ENCODE results near the gene TMEM54. TPM values are rescaled to one million over a fixed set of nuclear protein-coding genes. Genes with fewer than 3 reads are reported as not detected.

Gene TMEM54
- total RNA-seq, 4 donors from 2014 or later, result 151 to 255 (median 178) TPM

- intact Hi-C loops (cut with DNase I), result no loop called here
- Histone ChIP-seq H3K9me3 (no peaks in the 10 kb centered on the region), H3K4me1 (peaks cover 10 to 35% (median 16%) of the 10 kb centered on the region in 3 donors), H3K36me3 (peaks cover 0 to 26% (median 0%) of the 10 kb centered on the region in 3 donors), H3K27me3 (peaks cover 0 to 38% (median 4%) of the 10 kb centered on the region in 4 donors), H3K27ac (no peak overlapping the region), H3K4me3 (no peak overlapping the region)
- no peak for DNase-seq
- 97 to 98% methylated on average over 8 to 10 of the region's 13 CpGs for WGBS, 2 donors
- TF ChIP-seq CTCF (IDR thresholded peaks at IDR 0.05) (no peak), POLR2A (IDR thresholded peaks at IDR 0.05) (no peak)
Measured at GRCh38 chr1:32868085-32868484, 33.1 kb downstream of the TMEM54 start.

GRCh38 chr1:32867671-32868070 is 33.5 kb downstream of the TMEM54 start:
- Histone ChIP-seq H3K9me3 (no peaks in the 10 kb centered on the region), H3K27ac (no peak overlapping the region), H3K4me1 (peaks cover 8 to 31% (median 16%) of the 10 kb centered on the region in 3 donors), H3K27me3 (peaks cover 0 to 33% (median 4%) of the 10 kb centered on the region in 4 donors), H3K4me3 (no peak overlapping the region), H3K36me3 (peaks cover 0 to 30% (median 0%) of the 10 kb centered on the region in 3 donors)
- intact Hi-C loops (cut with DNase I), result no loop called here
- no peak for DNase-seq
- 95 to 97% methylated on average over 7 of the region's 7 CpGs for WGBS, 2 donors
- TF ChIP-seq CTCF (IDR thresholded peaks at IDR 0.05) (no peak), POLR2A (IDR thresholded peaks at IDR 0.05) (no peak)

- whole genome bisulfite sequencing, 2 donors, result 83 to 93% methylated on average over 4 to 5 of the region's 5 CpGs
- Histone ChIP-seq H3K36me3 (peaks cover 0 to 36% (median 0%) of the 10 kb centered on the region in 3 donors), H3K9me3 (no peaks in the 10 kb centered on the region), H3K27me3 (peaks cover 0 to 28% (median 4%) of the 10 kb centered on the region in 4 donors), H3K4me3 (no peak overlapping the region), H3K4me1 (peaks cover 5 to 28% (median 13%) of the 10 kb centered on the region in 3 donors), H3K27ac (no peak overlapping the region)
- TF ChIP-seq POLR2A (IDR thresholded peaks at IDR 0.05) (no peak), CTCF (IDR thresholded peaks at IDR 0.05) (no peak)
- DNase-seq, result no peak
- intact Hi-C loops (cut with DNase I), result no loop called here
Measured at GRCh38 chr1:32867151-32867550, 34.0 kb downstream of the TMEM54 start.

GRCh38 chr1:32865639-32866405 is 35.4 kb downstream of the TMEM54 start:
- Histone ChIP-seq H3K4me3 (no peak overlapping the region), H3K4me1 (peaks cover 0 to 27% (median 13%) of the 10 kb centered on the region in 3 donors), H3K27ac (peak overlapping the region in 1 of 4 donors; percentile 42), H3K9me3 (no peaks in the 10 kb centered on the region), H3K27me3 (peaks cover 0 to 15% (median 2%) of the 10 kb centered on the region in 4 donors), H3K36me3 (peaks cover 0 to 41% (median 0%) of the 10 kb centered on the region in 3 donors)
- 51 to 53% methylated on average over 3 of the region's 3 CpGs for WGBS, 2 donors
- no peak for DNase-seq
- TF ChIP-seq POLR2A (IDR thresholded peaks at IDR 0.05) (no peak), CTCF (IDR thresholded peaks at IDR 0.05) (no peak)
- intact Hi-C loops (cut with DNase I), result no loop called here

GRCh38 chr1:32864375-32865019 is 36.7 kb downstream of the TMEM54 start:
- Histone ChIP-seq H3K4me3 (no peak overlapping the region), H3K27me3 (peaks cover 0 to 3% (median 0%) of the 10 kb centered on the region in 4 donors), H3K9me3 (no peaks in the 10 kb centered on the region), H3K27ac (no peak overlapping the region), H3K36me3 (peaks cover 0 to 45% (median 0%) of the 10 kb centered on the region in 3 donors), H3K4me1 (peaks cover 0 to 19% (median 8%) of the 10 kb centered on the region in 3 donors)
- DNase-seq, result no peak
- WGBS, 2 donors, result 93 to 100% methylated on average over 3 to 8 of the region's 8 CpGs
- TF ChIP-seq POLR2A (IDR thresholded peaks at IDR 0.05), result no peak
- TF ChIP-seq CTCF (IDR thresholded peaks at IDR 0.05), result no peak
- intact Hi-C loops (cut with DNase I), result no loop called here

Measured in esophagus squamous epithelium (tissue), 5 donors.